Mucosa of gallbladder (tissue), 1 donor: ENCODE results near the gene MAP7. TPM values are rescaled to one million over a fixed set of nuclear protein-coding genes. Genes with fewer than 3 reads are reported as not detected.

ENCODE experiments used
- DNase-seq: peaks from one replicate; pipeline ENCODE4 v3.0.0-alpha.2; 2020; ENCODE audit warnings: low spot score
- total RNA-seq: library from RNA; stranded (reverse); gene quantifications from one replicate; pipeline ENCODE4 v1.2.1, GENCODE V29; 2021
- donor health status: DM: no; HTN: no; CAD: no.

The MAP7 gene
- total RNA-seq, 1 donor from 2014 or later, result 56.8 TPM

DNA sequence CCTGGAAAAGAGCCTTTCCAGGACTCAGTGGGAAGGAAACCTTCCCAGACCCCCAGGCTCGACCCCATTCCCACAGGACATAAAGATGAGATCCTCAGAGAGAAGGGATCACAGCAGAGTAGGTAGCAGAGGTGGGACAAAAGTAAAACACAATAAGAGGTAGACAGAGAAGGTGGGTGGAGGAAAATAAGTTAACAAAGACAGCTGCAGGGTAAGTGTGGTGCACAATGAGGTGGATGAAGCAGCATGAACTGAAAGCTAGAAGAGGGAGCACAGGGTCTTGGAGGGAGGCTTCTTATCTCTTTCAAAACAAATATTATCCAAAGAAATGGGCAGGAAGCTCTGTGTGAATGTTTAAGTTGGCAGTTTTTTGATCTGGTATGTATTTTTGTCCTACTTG lies 14.0 kb upstream of the MAP7 start:
- no peak for DNase-seq

DNA sequence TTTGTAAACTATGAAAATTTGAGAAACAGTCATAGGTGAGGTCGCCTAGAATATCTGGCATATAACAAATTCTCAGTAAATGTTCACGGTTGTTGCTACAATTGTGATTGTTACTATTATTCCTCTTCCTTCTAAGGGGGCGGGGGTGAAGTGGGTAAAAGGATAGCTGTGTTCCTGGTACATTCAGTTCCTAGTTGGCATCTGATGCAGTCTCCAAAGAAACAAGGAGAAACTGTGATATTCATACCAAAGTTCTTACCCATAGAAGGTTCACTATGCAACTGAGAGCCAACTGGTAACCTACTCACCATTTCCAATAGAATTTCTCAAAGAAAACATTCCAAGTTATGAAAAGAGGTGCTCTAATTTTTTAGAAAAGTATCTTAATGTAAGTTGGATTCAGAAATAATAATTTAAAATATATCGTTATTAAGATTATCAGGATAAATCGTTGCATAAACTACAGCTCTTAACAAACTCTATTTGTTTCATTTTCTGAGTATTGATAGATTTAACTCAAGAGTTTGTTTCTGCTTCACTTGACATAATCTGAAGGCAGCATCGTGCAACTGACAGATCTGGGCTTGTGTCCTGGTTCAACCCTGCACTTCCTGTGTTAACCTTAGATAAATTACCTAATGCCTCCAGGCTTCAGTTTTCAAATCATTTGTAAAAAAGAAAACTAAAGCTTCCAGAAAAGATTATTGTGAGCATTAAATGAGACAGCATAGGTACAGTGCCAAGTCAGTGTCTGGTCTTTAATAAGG lies 13.3 kb upstream of the MAP7 start:
- DNase-seq, result no peak

DNA sequence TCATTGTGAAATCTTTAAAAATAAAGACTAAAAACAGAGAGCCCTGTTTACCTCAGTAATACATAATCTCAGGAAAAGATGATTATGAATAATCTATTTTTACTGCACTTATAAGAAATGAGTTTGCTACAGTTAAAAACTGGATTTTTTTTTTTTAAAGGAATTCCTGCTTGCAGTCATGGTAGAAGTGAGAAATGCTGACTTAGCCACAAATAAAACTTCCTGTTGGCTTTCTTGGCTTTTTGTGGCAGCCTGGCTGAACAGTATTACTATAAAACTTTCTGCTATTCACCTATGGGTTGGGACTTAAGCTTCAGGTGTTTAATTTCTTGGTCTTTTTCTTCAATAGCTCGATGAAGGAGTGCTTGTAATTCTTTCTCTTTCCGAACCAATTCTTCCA lies 12.0 kb upstream of the MAP7 start:
- DNase-seq, result no peak

DNA sequence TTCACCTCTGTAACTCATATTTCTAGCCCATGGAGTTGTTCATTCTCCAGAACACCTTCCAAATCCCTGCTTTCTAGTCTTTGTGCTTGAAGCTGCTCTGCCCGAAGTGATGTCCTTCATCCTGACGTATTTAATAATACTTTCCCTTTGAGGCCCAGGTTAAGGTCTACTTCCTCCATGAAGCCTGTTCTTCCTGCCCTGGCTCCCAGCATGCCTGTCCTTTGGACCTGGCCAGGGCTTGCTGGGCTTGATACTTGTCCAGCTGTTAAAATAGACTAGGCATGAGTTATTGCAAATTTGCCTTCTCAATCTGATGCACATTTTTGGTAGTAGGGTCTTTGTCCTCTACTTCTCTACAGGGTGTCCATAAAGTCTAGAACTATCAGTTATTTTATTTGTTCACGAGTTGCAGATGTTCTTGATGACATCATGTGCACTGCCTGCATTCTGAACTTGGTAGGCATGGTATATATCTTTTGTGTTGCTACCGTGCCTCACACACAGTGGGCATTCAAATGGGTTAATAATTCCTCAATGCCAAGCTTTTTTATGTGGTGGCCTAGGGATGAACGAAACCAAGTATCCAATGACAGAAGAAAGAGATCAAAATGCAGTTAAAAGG lies 3.1 kb upstream of the MAP7 start:
- no peak for DNase-seq

DNA sequence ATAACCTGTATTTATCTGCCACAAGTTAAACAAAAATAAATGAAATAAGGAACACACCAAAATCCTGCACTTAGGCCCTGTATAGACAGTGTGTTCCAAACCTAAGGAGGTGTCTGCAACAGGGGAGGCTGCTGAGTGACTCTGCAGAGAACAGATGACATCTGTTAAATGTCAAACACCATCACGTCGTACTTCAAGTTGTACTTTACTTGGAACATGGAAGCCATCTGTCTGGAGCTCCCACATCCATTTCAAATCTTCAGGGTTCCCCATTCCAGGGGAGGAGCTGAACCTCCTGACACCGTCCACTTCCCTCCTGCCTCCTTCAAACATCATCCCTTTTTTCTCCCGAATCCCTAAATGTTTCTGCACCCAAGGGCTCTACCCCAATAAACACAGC lies 1.8 kb upstream of the MAP7 start:
- DNase-seq, result no peak

DNA sequence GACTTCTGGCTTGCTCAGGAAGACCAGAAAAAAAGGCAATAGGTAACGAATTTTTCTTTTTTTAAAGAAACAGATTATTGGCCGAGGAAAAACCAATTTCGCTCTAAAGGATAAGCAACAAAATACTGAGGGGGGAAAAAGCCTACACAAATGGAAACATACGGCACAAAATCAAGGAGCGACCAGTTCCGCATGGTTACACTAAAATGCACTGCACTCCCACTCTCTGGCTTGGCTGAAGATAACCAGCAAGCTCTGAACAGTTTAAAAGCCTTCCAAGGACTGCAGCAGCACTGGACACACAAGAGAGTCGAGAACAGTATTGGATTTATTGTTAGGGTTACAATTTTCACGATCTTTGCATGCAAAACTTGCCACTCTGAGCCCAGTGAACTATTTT lies 881 bp upstream of the MAP7 start:
- no peak for DNase-seq

DNA sequence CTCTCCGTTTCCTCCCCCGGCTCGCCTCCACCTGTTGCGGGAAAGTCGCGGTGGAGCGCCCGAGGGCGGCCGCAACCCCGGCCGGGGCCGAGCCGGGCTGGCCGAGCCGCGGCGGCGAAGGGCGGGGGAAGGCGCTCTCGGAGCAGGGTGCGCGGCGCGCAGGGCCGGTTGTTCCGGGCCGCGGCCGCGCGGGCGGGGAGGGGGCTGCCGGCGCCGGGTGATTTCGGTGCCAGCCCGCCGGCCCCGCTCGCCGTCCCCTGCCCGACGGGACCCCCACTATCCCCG lies 235 bp downstream of the MAP7 start:
- DNase-seq, result peak; percentile 16

DNA sequence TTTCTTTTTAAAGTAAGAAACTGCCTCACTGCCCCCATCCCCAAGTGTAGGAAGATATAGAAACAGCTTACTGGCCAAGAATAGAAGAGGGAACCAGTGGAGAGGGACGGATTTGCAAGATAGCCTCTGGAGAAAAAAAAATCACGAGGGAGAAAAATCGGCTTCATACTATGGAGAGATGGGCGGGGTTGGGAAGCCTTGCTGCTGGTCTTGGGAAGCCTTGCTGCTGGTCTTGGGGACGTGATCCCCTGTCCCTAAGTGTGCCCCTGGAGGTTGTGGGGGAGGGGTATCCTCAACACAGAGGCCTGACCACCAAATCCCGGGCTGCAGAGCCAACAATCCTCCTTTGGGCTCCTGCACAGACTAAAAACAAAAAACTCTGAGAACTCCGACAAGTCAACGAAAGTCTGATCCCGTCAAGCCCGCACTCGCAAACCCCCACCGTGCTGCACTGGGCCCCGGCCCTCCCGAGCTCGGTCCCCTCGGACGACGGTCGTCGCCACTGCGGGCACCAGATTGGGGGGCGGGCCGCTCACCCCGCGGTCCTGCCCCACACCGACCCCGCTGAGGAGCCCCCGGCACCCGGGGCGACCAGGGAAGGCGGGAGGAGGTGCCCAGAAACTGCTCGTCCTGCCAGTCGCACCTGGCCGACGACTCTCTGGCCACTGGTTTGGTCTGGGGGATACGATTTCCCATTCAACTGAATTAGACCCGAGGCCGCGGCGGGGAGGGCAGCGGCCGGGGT lies 750 bp downstream of the MAP7 start:
- peak; percentile 14 for DNase-seq

DNA sequence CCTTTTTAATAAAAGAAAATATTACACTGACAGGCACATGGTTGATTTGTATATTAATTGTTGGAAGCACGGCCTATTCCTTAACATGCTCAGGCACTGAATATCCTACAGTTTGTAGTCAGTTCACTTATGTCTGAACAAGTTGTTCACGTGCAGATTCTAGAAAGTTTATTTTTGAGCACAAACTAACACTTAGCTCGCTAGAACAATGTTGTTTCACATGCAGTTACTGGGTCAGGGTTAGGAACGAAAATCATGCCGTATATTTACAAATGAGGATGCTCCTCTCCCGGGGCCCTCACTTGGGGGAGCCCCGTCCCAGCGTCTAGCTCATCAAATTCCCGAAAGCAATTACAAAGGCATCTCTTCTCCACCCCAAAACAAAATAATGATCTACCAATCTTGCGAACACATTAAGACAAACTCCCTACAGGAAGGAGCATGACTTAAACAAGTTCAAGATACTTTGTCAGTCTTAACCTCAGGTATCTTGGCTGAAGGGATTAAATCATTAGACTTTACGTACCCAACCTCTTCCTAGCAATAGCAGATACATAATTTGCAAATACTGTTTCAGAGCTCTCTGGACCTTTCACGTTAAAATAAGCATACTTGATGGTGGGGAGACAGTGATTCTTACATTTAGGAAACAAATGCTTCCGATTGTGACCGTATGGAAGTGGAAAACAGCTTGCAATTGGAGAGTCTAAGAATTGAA lies 1.5 kb downstream of the MAP7 start:
- DNase-seq, result no peak

DNA sequence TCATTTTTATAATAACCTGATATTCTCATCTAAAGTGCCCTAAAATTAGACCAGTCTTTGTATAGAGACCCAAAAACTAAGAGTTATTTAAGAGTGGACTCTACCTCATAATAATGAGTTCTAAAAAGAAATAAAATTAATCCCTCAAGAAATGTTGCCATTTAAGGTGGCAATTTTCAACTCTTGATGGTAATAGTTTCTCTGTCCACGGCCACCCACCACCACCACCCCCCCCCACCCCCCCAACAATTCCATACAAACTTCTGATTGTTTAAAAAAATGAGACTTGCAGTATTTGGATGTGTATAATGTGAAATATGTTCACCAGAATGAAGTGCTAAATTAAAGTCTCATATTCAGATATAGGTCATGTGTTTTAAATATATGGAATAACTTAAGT lies 2.4 kb downstream of the MAP7 start:
- no peak for DNase-seq

DNA sequence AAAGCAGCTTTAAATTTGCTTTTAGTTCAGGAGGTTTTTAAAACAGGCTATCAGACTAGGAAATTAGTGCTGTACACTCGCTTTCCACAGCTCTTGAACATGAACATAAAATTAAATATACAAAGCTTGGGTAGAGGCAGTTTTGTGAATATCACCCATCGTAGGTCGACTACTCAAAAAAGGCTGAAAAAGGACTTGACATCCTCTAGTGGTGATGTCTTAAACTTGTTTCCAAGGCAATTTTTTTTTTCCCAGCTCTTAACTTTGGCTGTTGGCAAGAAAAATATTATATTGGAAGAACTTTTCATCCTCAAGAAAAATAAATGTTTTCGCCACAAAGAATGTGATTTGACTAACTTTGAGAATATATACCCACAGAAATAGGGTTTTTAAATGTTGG lies 2.9 kb downstream of the MAP7 start:
- DNase-seq, result no peak

DNA sequence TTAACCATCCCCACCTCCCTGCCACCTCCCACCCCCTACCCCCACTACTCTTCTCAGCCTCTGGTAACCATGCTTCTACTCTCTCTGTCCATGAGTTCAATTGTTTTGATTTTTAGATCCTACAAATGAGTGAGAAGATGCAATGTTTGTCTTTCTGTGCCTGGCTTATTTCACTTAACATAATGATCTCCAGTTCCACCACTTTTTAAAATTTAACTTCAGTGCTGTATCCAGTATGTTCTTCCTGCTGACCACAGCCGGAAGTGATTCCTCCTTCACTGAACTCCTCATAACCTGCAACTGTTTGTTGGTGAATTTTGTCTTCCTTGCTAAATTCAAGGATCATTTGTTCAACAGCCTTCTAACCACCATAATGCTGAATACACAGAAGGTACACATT lies 3.9 kb downstream of the MAP7 start:
- no peak for DNase-seq

DNA sequence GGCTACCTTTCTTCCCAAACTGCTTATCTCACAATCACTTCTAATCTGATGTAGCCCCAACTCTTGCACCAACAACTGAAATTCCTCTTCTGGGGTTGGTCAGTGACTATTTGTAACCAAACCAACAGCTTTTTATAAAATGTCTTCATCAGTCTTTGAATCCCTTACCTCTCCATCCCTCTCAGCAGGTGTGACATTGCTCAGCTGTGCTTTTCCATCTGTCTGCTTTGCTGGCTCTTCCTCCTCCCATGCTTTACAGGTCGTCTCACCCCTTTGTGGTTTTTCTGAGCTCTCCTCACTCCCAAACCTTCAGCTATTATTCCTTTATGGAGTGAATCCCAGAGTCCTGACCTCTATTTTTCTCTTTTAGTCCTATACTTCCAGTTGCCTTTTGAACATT lies 5.9 kb downstream of the MAP7 start:
- DNase-seq, result no peak

DNA sequence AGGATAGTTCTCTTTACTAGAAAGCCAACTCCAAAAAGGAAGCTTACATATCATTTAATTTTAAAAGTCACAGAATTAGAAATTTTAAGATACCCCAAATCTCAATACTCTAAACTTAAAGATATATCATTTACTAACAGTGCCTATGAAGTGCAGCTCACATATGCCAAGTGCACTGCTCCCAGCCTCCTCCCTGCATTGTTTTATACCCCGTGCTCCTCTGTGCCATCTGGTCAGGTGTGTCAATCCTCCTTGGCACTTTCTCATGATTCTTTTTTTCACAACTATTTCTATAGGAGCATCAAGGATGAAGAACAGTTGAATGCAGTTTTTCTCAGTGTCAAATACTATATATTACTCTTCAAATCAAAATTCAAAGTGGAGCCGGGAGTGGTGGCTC lies 8.8 kb downstream of the MAP7 start:
- DNase-seq, result no peak

DNA sequence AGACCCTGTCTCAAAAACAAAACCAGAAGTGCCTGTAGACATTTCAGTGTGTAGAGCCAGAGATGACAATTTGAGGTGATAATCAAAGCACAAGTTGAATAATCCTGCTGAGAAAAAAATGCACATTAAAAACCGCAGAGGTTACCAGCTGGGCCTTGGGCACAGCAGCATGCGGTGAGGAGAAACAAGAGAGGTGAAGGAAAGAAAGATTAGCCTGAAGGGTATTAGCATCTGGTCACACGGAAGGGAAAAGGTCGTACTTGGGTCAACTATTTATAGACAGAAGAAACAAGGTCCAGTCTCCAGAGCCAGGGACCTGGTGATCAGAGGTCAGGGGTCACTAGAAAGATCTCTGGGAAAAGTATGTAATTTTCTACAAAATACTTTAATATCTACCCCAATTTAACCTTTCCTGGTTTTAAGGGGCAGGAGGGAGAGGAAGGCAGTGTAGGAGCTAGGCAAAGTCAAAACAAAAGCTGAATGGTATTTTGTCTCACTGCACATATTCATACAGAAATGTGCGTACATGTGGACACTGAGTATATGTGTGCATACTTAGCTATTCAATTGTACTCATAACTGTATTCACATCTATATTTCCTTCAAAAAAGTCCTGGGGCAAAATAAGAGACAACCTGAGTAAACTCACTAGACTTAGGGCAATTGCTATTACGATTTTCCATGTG lies 10.1 kb downstream of the MAP7 start:
- DNase-seq, result no peak

DNA sequence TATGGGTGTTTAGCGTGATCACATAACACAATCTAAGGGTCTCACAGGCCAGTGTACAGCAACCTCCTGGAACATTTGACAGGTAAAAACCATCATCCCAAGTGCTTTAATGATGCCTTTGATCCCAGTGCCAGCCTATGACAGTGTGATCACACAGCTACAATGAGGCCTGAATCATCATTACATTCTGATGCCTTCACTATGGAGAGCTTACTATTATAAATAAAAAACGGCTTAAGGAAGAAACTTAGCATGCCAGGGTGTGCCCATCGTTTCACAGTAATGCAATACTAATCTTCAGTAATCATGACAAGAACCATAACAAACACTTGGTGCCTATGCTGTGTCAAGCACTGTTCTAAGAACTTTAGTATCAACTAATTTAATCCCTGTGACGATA lies 11.4 kb downstream of the MAP7 start:
- no peak for DNase-seq

DNA sequence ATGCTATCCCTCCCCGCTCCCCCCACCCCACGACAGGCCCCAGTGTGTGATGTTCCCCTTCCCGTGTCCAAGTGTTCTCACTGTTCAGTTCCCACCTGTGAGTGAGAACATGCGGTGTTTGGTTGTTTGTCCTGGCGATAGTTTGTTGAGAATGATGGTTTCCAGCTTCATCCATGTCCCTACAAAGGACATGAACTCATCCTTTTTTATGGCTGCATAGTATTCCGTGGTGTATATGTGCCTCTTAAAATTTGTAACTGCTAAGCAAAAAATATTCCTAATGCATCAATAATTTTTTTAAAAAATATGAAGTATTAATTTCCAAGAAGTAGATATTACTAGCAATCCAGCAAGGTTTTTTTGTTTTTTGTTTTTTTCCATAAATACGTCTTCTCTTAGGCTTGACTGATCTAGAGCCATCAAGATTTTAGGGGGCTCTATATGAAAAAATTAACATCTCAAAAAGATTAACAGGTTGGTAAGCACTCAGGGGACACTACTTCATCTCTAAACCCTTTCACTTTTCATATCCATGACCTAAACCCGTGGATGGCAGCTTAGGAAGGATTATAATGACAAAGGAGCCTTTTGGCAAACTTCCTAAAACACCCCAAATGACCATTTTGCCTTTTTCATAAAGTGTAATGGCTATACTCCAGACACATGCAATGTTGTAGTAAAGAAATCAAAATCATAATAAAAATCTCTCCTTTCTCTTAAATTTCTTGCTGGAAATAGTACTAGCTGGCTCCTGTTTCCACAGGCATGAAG lies 14.2 kb downstream of the MAP7 start:
- DNase-seq, result no peak

DNA sequence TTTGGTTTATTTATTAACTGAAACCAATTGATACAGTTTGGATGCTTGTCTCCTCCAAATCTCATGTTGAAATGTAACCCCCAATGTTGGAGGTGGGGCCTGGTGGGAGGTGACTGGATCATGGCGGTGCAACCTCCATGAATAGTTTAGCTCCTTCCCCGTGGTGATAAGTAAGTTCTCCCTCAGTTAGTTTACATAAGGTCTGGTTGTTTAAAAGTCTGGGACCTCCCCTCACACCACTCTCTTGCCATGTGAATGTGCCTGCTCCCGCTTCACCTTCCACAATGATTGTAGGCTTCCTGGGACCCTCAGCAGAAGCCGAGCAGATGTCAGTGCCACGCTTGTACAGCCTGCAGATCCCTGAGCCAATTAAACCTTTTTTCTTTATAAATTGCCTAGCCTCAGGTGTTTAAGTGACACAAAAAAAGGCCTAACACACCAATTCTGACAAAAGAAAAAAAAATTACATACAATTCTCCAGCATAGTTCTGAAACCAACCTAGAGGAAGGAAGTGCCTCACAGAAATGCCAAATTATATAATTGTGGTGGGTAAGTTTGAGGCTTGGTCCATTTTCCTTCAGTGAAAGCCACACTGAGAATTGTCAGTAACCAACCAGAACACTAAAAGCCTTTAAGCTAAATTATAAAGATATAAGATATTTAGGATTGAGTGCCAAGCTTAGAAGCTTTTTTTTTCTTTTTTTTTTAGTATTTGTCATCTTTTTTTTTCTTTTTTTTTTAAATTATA lies 15.0 kb downstream of the MAP7 start:
- no peak for DNase-seq

DNA sequence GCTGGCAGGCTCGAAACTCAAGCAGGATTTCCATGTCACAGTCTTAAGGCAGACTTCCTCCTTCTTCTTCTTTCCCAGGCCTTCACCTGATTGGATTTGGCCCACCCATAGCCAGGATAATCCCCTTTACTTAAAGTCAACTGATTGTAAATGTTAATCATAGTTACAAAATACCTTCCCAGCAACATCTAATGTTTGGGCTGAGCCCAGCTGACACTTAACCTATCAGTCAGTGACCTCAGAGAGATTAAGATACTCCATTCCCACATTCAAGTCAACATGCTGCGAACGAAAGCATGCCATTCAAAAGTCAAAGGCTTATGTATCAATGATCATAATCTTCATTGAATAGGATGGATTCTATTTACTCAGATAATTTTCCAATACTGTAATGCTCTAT lies 16.0 kb downstream of the MAP7 start:
- DNase-seq, result no peak

DNA sequence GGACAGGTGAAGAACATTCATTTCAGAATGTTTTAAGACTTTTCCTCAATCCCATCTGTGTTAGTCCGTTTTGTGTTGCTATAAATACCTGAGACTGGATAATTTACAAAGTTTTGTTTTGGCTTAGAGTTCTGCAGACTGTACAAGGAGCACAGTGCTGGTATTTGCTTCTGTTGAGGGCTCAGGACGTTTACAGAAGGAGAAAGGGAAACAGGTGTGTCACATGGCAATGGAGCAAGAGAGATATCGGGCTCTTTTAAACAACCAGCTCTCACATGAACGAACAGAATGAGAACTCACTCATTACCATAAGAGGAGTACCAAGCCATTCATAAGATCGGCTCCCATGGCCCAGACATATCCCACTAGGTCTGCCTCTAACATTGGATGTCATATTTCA lies 16.7 kb downstream of the MAP7 start:
- DNase-seq, result no peak

DNA sequence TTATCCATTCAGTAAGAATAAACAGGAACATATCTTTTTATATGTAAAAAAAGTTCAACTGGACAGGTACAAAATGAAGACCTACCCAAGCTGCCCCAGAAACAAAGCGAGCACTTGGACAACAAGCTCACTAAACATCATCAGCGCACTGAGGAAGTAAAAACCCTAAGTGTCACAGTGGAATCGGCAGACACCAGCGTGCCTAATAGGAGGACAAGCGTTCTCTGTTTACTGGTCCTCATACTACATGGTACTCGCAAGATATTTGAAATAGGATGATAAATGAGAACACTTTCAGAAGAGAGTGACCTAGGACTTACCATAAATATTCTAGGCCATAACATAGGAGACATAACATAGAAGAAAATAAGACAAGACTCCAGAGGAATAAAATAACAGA lies 18.2 kb downstream of the MAP7 start:
- no peak for DNase-seq
